CD4-positive, alpha-beta T cell treated with Interleukin-10 for 1 hour (primary cell): ENCODE results near the gene CDH23.

Experiments used
- DNase-seq: peaks from one replicate; pipeline ENCODE4 v3.0.0-alpha.2; 2020

The CDH23 gene

DNA sequence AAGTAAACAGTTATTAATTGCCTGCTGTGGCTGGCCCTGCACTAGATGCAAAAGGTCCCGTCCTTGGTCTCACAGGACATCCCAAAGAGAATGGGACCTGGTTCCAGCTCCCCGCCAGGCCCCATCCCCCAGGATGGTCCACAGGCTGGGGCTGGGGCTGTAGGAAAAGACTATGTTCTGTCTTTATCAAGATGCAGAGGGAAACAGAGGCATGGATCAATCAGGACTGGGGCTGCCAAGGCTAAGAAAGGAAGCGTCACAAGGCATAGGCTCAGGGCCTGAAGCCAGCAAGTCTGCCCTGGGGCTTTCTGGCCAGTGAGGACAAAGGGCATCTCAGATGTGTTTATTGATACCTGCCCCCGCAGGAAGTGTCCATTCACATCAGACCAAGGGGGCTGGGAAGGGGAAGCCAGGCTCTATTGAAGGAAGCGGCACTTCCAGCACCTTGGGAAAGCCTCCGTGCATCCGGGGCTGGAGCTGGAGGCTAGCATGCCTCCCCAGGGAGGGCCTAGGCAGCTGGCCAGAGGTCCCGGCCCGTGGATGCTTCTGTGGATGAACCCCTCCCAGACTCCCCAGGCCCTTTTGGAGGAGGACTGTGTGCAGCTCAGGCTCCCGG is 370.8 kb downstream of the CDH23 start:
- DNase-seq, result no peak

DNA sequence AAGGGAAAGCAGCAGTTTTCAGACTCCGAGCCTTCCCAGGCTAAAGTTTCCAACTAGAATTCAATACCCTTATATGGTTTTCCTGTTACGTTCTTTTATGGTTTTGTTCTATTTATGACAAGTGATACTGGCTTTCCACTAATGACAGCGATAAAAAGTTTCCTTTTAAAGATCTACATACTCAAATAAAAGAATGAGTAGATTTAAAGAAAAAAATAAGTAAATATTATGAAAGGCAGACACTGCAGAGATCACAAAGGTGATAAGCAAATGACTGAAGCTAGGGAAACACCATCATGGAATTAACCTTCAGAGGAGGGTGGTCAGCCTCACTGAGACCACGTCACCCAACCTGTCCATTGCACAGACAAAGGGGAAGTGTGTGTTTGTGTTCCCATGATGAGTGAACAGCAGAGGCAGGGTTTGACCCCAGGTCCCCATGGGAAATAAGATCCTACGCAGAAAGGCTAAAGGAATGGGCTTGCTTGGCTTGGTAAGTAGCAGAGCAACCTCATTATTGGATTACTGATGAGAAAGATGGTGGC is 372.6 kb downstream of the CDH23 start:
- DNase-seq, result peak; percentile 53

- DNase-seq, result no peak
Observed at GRCh38 chr10:71770255-71770654, 373.5 kb downstream of the CDH23 start.

GRCh38 chr10:71770789-71771188 is 374.1 kb downstream of the CDH23 start:
- no peak for DNase-seq

DNA sequence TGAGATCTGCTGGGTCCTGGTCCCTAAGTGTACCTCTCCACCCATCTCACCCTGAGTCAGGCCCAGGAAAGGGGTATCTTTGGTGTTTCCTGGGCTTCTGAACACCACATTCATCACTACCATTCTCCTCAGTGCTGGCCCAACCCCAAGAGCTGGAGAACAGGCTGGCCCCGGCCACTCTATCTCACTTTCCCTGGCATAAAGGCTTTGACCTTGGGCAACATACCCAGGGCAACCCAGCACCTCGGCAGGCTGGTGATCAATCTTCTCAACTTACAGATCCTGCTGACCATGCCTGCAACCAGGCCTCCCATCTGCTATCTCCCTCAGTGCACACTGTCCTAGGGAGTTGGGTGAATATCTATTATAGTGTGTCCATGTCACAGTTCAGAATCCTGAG is 374.5 kb downstream of the CDH23 start:
- no peak for DNase-seq

GRCh38 chr10:71771821-71772617 is 375.3 kb downstream of the CDH23 start:
- DNase-seq, result peak; percentile 39

GRCh38 chr10:71772832-71773220 is 376.1 kb downstream of the CDH23 start:
- DNase-seq, result no peak

- DNase-seq, result peak; percentile 95
Observed at GRCh38 chr10:71773221-71773971, 376.7 kb downstream of the CDH23 start, which contains the start of gene VSIR. Gene VSIR (minus strand): TSS chr10:71773520. CDS start chr10:71773439, 81 bp downstream.

DNA sequence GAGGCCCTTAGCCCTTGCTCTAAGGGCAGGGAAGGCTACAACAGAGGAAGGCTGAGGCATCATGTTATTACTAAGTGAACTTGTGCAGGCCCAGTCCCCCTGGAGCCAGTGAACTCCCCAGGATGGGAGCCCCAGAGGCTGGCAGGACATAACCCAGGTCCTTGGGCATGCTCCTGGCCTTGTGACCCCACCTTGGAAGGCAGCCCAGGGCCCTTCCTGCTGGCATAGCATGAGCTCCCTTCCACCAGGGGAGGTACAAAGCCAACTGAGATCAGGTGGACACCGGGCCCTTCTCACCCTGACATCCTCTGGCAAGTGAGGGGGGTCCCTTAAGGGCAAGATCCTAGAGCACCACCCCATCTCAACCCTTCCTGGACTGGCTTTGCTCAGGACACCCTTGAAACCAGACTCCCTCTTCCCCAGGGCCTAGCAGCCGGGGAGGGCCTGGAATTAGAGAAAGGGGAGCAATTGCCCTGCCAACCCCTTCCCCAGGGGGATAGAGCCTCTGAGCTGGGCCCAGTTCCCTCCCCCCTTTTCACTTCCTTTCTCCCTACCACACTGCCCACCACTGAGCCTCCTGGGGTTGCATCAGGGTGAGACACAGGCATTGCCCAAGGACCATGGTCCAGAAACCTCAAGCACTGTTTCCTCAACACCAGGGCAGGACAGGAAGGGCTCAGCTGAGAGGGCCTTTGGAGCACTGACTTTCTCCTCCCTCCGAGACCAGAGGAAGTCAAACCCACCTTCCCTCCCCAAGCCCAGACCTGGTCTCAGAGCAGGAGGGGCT is 378.4 kb downstream of the CDH23 start:
- no peak for DNase-seq

DNA sequence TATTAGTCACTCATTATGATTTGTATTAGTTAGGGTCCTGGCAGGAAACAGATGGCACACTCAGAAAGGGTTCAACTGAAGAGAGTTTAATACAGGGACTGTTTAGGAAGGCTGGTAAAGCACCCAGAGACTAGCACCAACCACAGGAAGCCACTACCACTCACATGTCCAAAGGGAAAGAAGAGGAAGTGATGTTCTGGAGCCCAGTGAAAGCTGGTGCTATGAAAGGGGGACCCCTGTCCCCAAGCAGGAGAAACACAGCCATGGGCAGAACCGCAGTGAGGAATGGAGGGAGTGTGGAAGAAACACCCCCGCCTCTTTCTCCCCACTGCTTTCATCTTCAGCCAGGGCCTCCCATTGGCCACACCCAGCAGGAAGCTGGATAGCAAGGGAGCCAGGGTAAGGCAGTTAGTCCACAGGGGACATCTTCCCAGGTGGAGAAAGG is 379.8 kb downstream of the CDH23 start:
- DNase-seq, result no peak

GRCh38 chr10:71777213-71777985 is 380.7 kb downstream of the CDH23 start:
- no peak for DNase-seq

DNA sequence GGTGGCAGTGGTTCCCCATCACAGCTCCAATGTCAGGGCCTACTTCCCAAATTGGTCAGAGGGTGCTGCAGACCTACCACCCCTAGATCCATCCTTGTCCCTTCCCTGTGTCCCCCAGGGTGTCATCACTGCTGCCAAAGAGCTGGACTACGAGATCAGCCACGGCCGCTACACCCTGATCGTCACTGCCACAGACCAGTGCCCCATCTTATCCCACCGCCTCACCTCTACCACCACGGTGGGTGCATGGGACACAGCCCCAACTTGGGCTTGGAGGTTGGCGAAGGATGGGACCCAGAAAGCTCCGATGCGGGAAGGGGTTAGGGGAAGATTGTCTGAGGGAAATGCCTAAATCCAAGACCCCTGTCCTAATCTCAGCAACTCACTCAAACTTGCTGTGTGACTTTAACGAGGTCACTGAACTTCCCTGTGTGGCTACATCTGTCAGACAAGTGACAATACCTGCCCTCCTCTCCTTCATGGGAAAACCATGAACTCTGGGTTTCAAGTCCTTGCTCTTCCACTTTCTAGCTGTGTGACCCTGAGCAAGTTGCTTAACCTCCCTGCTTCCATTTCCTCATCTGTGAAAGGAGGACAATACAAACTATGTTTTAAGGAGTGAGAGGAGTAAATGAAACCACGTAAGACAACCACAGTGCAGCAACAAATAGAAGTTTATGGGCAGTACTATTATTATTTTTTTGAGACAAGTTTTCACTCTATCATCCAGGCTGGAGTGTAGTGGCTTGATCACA is 381.5 kb downstream of the CDH23 start:
- DNase-seq, result no peak

- no peak for DNase-seq
Observed at GRCh38 chr10:71779641-71780040, 382.9 kb downstream of the CDH23 start.

GRCh38 chr10:71780156-71780555 is 383.4 kb downstream of the CDH23 start:
- DNase-seq, result no peak

GRCh38 chr10:71780719-71781118 is 384.0 kb downstream of the CDH23 start:
- DNase-seq, result no peak

GRCh38 chr10:71782221-71782916 is 385.6 kb downstream of the CDH23 start:
- no peak for DNase-seq

DNA sequence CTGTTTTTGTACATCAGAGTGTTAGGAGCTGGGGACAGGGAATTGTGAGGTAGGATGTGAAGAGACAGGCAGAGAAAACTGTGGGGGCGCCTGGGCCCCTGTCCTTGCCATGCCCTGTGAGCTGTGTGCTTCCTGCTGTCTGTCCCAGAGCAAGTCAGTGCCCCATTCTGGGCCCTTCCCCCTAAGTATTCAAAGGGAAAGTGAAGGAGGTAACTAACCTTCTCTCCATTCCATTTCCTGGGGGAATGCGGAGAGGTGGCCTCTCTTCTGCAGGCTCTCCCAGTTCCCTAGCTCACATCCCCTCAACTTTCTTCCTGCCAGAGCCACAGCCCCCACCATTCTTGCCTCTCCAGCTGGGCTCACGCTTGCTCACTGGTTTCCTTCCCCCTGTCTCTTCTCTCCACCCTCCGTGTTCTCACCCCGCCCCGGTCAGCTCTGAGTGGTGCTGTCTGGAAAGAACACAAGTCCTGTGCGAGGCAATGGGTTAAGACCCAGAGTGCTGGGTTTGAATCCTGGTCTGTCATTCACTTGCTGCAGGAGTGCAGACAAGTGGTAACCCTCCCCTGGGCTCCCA is 386.3 kb downstream of the CDH23 start:
- no peak for DNase-seq

DNA sequence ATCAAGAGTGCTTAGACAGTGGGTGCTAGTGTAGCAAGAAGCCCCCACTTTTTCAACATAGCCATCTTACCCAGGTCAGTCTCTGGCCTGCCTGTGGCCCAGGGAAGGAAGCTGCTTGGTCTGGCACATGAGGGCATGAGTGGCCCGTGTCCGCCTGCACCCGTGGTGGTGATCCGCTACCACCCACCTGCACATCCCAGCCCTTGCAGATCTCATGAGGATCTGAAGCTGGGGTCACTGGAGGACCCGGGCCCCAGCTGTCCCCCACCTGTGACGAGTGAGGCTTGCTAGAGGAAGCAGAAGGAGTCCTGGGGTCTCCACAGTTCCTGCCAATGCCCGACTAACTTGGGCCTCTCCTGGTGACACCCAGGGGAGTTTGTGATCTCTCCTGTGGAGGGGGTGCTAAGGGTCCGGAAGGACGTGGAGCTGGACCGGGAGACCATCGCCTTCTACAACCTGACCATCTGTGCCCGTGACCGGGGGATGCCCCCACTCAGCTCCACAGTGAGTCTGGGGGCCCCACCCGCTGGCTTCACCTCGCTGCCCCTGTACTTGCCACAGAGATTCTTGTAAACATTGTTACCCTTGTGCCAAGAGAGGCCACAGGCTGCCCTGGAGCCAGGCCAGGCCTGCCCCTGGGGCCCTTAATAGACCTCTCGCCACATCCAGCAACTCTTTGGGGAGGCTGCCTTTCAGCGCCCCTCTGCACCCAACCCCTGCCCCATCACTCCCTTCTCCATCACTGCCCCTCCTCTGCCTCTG is 387.4 kb downstream of the CDH23 start:
- no peak for DNase-seq

DNA sequence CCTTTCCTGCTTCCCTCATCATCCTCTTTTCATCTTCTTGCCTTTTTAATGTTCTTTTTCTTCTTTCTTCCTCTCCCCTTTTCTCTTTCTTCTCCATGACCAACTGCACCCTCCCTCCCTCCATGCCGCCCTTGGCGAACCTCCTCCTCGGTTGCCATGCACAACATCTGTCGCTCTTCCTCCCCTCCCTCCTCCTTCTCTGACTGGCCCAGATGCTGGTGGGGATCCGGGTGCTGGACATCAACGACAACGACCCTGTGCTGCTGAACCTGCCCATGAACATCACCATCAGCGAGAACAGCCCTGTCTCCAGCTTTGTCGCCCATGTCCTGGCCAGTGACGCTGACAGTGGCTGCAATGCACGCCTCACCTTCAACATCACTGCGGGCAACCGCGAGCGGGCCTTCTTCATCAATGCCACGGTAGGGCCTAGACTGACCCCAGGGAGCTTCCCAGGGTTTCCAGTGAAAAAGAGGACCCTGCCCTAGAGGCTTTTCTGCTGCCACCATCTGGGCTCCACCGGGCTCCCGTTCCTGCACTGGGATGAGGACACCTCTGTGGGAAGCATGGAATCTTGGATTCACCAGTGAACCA is 388.1 kb downstream of the CDH23 start:
- DNase-seq, result no peak
